ENCODE data around the gene EPHB1. TPM values are rescaled to one million over a fixed set of nuclear protein-coding genes. Genes with fewer than 3 reads are reported as not detected.

The EPHB1 gene
- total RNA-seq, 4 donors from 2014 or later: 2.6 to 5.3 (median 3.1) TPM; not detected in 1

- H3K4me1 ChIP-seq: no peaks in the 10 kb centered on the region
- H3K27me3 ChIP-seq: no peaks in the 10 kb centered on the region
- no peak for DNase-seq
- H3K27ac ChIP-seq: no peak overlapping the region
- intact Hi-C loops (cut with DNase I; ENCODE audit: low total_unique reads): no loop called here
- peaks cover 0 to under 1% of the 10 kb centered on the region in 2 donors for H3K9me3 ChIP-seq
- TF ChIP-seq POLR2A (IDR thresholded peaks at IDR 0.05): no peak
- TF ChIP-seq CTCF (IDR thresholded peaks at IDR 0.05): no peak
- H3K36me3 ChIP-seq: no peaks in the 10 kb centered on the region
- no peak overlapping the region for H3K4me3 ChIP-seq
Measured at GRCh38 chr3:135068011-135068410, 273.0 kb downstream of the EPHB1 start.

GRCh38 chr3:135069406-135069805, 274.3 kb downstream of the EPHB1 start:
- no peak overlapping the region for H3K27ac ChIP-seq
- no peaks in the 10 kb centered on the region for H3K4me1 ChIP-seq
- H3K36me3 ChIP-seq: no peaks in the 10 kb centered on the region
- H3K27me3 ChIP-seq: no peaks in the 10 kb centered on the region
- DNase-seq: no peak
- no peak overlapping the region for H3K4me3 ChIP-seq
- intact Hi-C loops (cut with DNase I; ENCODE audit: low total_unique reads): no loop called here
- H3K9me3 ChIP-seq: no peaks in the 10 kb centered on the region
- no peak for TF ChIP-seq POLR2A (IDR thresholded peaks at IDR 0.05)
- TF ChIP-seq CTCF (IDR thresholded peaks at IDR 0.05): no peak

GRCh38 chr3:135071483-135071882, 276.4 kb downstream of the EPHB1 start:
- H3K36me3 ChIP-seq: no peaks in the 10 kb centered on the region
- H3K27me3 ChIP-seq: no peaks in the 10 kb centered on the region
- H3K27ac ChIP-seq: no peak overlapping the region
- intact Hi-C loops (cut with DNase I; ENCODE audit: low total_unique reads): no loop called here
- no peak for DNase-seq
- no peaks in the 10 kb centered on the region for H3K9me3 ChIP-seq
- no peaks in the 10 kb centered on the region for H3K4me1 ChIP-seq
- H3K4me3 ChIP-seq: no peak overlapping the region
- TF ChIP-seq POLR2A (IDR thresholded peaks at IDR 0.05): no peak
- TF ChIP-seq CTCF (IDR thresholded peaks at IDR 0.05): no peak

GRCh38 chr3:135072431-135072830, 277.4 kb downstream of the EPHB1 start:
- intact Hi-C loops (cut with DNase I; ENCODE audit: low total_unique reads): no loop called here
- Histone ChIP-seq H3K9me3 (no peaks in the 10 kb centered on the region), H3K27me3 (no peaks in the 10 kb centered on the region), H3K27ac (no peak overlapping the region), H3K4me3 (no peak overlapping the region), H3K36me3 (no peaks in the 10 kb centered on the region), H3K4me1 (no peaks in the 10 kb centered on the region)
- no peak for DNase-seq
- TF ChIP-seq POLR2A (IDR thresholded peaks at IDR 0.05): no peak
- TF ChIP-seq CTCF (IDR thresholded peaks at IDR 0.05): no peak

GRCh38 chr3:135075157-135075556, 280.1 kb downstream of the EPHB1 start:
- no peak overlapping the region for H3K4me3 ChIP-seq
- H3K27ac ChIP-seq: no peak overlapping the region
- no peaks in the 10 kb centered on the region for H3K27me3 ChIP-seq
- no peaks in the 10 kb centered on the region for H3K4me1 ChIP-seq
- DNase-seq: no peak
- intact Hi-C loops (cut with DNase I; ENCODE audit: low total_unique reads): no loop called here
- TF ChIP-seq POLR2A (IDR thresholded peaks at IDR 0.05): no peak
- no peak for TF ChIP-seq CTCF (IDR thresholded peaks at IDR 0.05)
- no peaks in the 10 kb centered on the region for H3K9me3 ChIP-seq
- no peaks in the 10 kb centered on the region for H3K36me3 ChIP-seq

Measured in uterus (tissue), 4 donors.